HAP-1 (cell line): ENCODE measurements around the gene TNFSF10.

ENCODE experiments used
- DNase-seq, 2 experiments: peaks; one replicate each; pipeline ENCODE4 v3.0.0-alpha.2; 2016 to 2020; ENCODE audit warnings: low spot score in 2 of 2
- H3K27me3 ChIP-seq: fragments of 250-450 bp; sonication (Bioruptor Pico); 2 replicates; pipeline ENCODE4 v1.5.1; 2020; ENCODE audit warnings: low read depth, mild to moderate bottlenecking, moderate library complexity
- H3K36me3 ChIP-seq: fragments of 250-450 bp; sonication (Bioruptor Pico); replicated peaks from 2 replicates; pipeline ENCODE4 v1.5.1; 2020; ENCODE audit warnings: mild to moderate bottlenecking
- H3K4me1 ChIP-seq: fragments of 250-450 bp; sonication (Bioruptor Pico); 2 replicates; pipeline ENCODE4 v1.5.1; 2020; ENCODE audit warnings: mild to moderate bottlenecking
- H3K4me3 ChIP-seq: fragments of 250-450 bp; sonication (Bioruptor Pico); 2 replicates; pipeline ENCODE4 v1.5.1; 2020; ENCODE audit warnings: mild to moderate bottlenecking, moderate library complexity
- H3K9me3 ChIP-seq: fragments of 250-450 bp; sonication (Bioruptor Pico); 2 replicates; pipeline ENCODE4 v1.5.1; 2020; ENCODE audit warnings: mild to moderate bottlenecking, moderate library complexity
- in situ Hi-C: fragments of 300-500 bp; cut with MboI; formaldehyde crosslinking; loops from 3 replicates; pipeline ENCODE4 v1.14.3; 2020; ENCODE audit warnings: low sequenced_read_pairs, inconsistent platforms, mixed read lengths

Gene TNFSF10

DNA sequence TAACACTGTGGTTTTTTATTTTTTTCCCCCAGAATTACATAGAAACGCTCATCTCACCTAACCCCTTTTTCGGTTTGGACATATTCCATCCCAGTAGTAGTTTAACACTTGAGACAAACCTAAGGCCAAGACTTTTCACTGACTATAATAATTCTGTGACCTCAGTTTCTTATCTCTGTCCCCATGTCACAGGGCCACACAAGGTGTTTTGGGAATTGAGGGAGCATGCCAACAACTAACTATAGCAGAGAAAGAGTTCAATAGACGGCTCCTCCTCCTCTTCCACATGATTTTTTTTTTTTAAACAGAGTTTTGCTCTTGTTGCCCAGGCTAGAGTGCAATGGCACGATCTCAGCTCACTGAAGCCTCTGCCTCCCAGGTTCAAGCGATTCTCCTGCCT lies 47.5 kb downstream of the TNFSF10 start:
- H3K36me3 ChIP-seq: no peaks in the 10 kb centered on the region
- in situ Hi-C loops: no loop called here
- H3K27me3 ChIP-seq: no peaks in the 10 kb centered on the region
- no peaks in the 10 kb centered on the region for H3K9me3 ChIP-seq
- no peak for DNase-seq
- no peak overlapping the region for H3K4me3 ChIP-seq
- peaks cover 5% of the 10 kb centered on the region for H3K4me1 ChIP-seq

DNA sequence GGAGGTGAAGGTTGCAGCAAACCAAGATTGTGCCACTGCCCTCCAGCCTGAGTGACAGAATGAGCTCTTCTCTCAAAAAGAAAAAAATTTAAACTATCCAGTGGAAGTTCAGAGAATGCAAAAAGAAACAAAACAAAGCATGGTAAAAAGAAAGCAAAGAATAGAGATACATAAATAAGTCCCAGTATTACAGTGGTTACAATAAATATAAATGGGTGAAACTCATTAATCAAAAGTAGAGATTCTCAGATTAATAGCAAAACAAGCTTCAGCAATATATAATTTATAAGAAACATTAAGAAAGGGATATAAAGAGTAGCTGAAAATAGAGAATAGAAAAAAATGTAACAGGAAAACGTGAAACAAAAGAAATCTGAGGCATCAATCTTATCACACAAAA lies 51.3 kb downstream of the TNFSF10 start:
- no peaks in the 10 kb centered on the region for H3K36me3 ChIP-seq
- in situ Hi-C loops: no loop called here
- no peaks in the 10 kb centered on the region for H3K9me3 ChIP-seq
- H3K27me3 ChIP-seq: no peaks in the 10 kb centered on the region
- H3K4me3 ChIP-seq: no peak overlapping the region
- H3K4me1 ChIP-seq: peaks cover 5% of the 10 kb centered on the region
- no peak for DNase-seq

DNA sequence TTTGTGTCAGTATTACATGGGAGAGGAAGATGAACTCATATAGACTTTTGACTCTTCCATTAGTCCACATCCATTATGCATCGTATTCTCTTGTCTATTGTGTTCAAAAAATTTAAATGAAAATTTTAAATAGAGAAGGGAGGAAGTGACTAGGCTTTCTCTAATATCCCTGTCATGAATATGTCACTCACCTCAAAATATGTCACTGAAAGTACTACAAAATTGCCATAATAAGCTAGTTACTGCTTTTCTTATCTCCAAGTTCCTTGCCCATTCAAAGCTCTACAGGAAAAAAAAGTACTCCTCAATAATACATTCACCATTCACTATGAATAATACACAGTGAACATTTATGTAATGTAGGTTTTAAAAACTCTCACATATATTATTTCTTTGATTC lies 52.6 kb downstream of the TNFSF10 start:
- peaks cover 5% of the 10 kb centered on the region for H3K4me1 ChIP-seq
- no peaks in the 10 kb centered on the region for H3K9me3 ChIP-seq
- in situ Hi-C loops: no loop called here
- no peaks in the 10 kb centered on the region for H3K36me3 ChIP-seq
- H3K27me3 ChIP-seq: no peaks in the 10 kb centered on the region
- no peak for DNase-seq
- H3K4me3 ChIP-seq: no peak overlapping the region

DNA sequence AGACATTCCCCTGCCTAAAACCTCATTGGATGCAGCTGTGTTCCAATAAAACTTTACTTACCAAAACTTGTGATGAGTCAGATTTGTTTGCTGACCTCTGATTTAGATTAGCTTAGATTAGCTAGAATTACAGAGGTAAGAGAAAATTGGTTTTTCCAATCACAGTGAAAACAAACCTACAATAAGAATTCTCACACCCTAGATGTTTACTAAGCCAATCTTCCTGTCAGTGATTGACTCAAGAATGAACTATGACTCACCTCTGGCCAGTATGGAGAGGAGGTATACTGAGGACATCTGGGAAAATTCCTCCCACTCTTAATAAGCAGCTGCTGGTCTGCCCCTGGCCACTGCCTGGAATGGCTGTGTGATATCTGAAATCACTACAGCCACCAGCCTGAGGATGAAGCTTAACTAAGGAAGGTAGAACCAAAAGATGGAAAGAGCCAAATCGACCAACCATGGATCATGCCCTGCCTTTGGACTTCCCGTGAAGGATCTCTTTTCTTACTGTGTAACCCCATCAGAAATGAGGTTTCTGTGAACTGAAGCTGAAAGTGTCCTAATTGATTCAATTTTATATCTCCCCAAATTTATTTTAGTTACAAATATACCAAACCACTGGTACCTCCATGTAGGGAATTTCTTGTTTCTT lies 55.9 kb downstream of the TNFSF10 start:
- no peak overlapping the region for H3K4me3 ChIP-seq
- H3K4me1 ChIP-seq: no peaks in the 10 kb centered on the region
- in situ Hi-C loops: no loop called here
- 0 out of 2 replicates have a peak, but pooled peaks cover 2% of the 10 kb centered on the region for H3K27me3 ChIP-seq
- no peaks in the 10 kb centered on the region for H3K9me3 ChIP-seq
- no peaks in the 10 kb centered on the region for H3K36me3 ChIP-seq
- no peak for DNase-seq

DNA sequence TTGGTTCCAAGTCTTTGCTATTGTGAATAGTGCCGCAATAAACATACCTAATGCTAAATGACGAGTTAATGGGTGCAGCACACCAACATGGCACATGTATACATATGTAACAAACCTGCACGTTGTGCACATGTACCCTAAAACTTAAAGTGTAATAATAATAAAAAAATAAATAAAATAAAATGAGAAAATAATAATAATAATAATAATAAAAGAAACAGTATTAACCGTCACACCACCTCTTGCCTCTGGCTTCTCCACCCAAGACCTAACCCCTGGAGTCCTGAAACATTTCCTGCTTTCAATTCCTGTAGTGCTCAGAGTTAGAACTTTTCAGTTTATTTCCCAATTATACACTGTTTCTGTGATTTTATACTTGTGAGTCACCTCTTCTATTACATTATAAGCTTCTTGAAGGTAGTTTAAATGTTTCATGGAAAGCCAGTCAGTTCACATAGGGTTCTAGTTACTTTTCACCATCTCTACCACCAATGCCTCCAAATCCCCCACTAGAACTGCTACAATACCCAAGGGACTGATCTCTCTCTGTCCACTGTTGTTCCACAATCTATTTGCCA lies 56.6 kb downstream of the TNFSF10 start:
- H3K4me1 ChIP-seq: no peaks in the 10 kb centered on the region
- no peaks in the 10 kb centered on the region for H3K36me3 ChIP-seq
- in situ Hi-C loops: no loop called here
- DNase-seq: no peak
- H3K9me3 ChIP-seq: no peaks in the 10 kb centered on the region
- 0 out of 2 replicates have a peak, but pooled peaks cover 2% of the 10 kb centered on the region for H3K27me3 ChIP-seq
- no peak overlapping the region for H3K4me3 ChIP-seq

DNA sequence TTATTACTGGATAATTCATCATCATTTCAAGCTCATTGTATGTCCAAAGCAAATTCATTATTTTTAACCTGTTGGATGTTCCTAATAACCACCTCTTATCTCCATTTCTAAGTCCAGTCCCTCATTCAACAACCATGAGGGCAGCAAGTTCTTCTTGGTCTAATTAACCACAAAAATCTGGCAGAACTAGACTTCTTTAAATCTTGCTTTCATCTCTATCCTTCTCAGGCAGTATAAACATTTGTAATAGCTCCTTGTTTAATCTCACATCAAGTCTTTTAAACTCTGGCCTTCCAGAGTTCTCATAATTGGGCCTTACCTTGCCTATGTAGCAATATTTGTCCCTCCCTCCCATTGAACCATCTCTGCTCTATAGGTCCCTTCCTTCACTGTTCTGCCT lies 57.9 kb downstream of the TNFSF10 start:
- Histone ChIP-seq H3K36me3 (no peaks in the 10 kb centered on the region), H3K4me3 (no peak overlapping the region), H3K4me1 (no peaks in the 10 kb centered on the region), H3K27me3 (0 out of 2 replicates have a peak, but pooled peaks cover 2% of the 10 kb centered on the region), H3K9me3 (no peaks in the 10 kb centered on the region)
- DNase-seq: no peak
- in situ Hi-C loops: no loop called here

DNA sequence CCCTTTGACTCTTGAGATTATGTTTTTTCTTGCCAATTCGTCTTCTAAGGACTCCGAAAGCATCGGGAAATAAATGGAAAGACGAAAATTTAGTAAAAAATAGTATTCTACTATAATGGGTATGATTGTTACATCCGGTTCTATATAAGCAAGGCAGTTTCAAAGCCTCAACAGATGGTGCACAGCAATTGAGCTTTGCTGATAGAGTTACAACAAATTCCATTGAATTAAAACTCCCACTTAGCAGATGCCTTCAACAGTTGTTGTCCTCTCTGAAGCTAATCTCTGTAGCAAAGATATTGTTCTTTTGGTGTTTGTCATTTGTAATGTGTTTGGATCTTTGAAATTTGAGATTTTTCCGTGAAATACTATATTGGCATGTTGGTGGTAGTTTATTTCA lies 58.9 kb downstream of the TNFSF10 start:
- H3K4me3 ChIP-seq: no peak overlapping the region
- in situ Hi-C loops: no loop called here
- 0 out of 2 replicates have a peak, but pooled peaks cover 2% of the 10 kb centered on the region for H3K27me3 ChIP-seq
- H3K9me3 ChIP-seq: no peaks in the 10 kb centered on the region
- no peaks in the 10 kb centered on the region for H3K4me1 ChIP-seq
- DNase-seq: no peak
- H3K36me3 ChIP-seq: no peaks in the 10 kb centered on the region

DNA sequence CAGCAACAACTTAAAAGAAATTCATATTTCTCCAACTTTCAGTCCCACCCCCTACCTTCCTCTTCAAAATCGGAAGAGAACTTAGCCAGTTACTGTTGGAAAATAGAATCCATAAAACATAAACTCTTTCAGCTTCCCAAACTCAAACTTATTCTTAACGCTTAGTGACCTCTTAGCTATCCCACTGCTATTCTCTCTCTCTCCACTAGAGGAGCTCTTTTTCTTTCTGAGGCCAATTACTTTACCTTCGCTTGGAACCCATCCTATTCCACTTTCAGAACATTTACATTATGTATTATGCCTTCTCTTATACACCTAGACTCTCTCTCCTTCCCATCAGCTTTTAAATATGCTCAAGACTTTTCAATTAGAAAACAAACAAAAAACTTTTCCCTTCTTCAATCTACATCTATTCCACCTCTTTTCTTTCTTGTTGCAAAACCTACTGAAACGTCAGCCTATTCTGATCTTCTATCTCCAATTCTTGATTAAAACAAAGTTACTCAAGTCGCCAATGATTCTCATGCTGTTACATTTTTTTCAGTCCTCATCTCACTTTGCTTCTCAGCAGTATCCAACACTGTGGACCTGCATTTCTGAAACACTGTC lies 61.6 kb downstream of the TNFSF10 start:
- peak in 1 of 2 experiments; percentile 52 for DNase-seq

DNA sequence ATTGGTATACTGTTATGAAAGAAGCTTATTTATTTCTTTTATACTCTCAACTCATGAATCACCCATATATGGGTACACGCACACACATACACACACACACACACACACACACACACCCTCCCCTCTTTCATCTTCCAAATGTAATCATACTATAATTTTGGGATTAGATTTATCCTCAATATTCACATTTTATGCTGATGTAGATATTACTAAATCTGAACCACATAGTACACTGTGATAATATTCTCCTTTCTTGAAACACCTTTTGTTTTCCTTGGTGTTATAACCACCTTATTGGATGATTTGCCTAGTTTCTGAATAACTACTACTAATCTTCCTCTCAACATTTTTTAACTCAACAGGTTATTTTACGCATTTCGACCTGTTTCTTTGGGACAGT lies 66.8 kb downstream of the TNFSF10 start:
- Histone ChIP-seq H3K9me3 (no peaks in the 10 kb centered on the region), H3K4me1 (no peaks in the 10 kb centered on the region), H3K4me3 (no peak overlapping the region), H3K36me3 (no peaks in the 10 kb centered on the region), H3K27me3 (peaks cover 2% of the 10 kb centered on the region; the same call in 1 of the 2 replicates)
- no peak for DNase-seq
- in situ Hi-C loops: no loop called here

More for the DNA sequence above, 61.6 kb downstream of the TNFSF10 start:
- Histone ChIP-seq H3K27me3 (0 out of 2 replicates have a peak, but pooled peaks cover 2% of the 10 kb centered on the region), H3K4me3 (no peak overlapping the region), H3K4me1 (no peaks in the 10 kb centered on the region), H3K36me3 (no peaks in the 10 kb centered on the region), H3K9me3 (no peaks in the 10 kb centered on the region)
- in situ Hi-C loops: no loop called here
